Hepatocyte (in vitro differentiated cells): ENCODE results near the gene IKZF2.

ENCODE experiments used
- EZH2 ChIP-seq: fragments of 200-600 bp; sonication (generic); IDR thresholded peaks from 2 replicates; pipeline ENCODE4 v1.6.1; 2016; ENCODE audit warnings: antibody characterized with exemption, mild to moderate bottlenecking, borderline replicate concordance
- EZH2phosphoT487 ChIP-seq: fragments of 200-600 bp; sonication (generic); IDR thresholded peaks from one replicate; pipeline ENCODE4 v1.6.1; 2018; ENCODE audit warnings: antibody characterized with exemption, mild to moderate bottlenecking, low read depth, moderate library complexity; ENCODE audit not compliant: unreplicated experiment, severe bottlenecking
- TF ChIP-seq, protein P1 (sequence below): fragments of 200-600 bp; sonication (generic); IDR thresholded peaks from 2 replicates; pipeline ENCODE4 v1.5.1; 2016; ENCODE audit warnings: antibody characterized with exemption, mild to moderate bottlenecking; ENCODE audit not compliant: poor library complexity

DNA sequence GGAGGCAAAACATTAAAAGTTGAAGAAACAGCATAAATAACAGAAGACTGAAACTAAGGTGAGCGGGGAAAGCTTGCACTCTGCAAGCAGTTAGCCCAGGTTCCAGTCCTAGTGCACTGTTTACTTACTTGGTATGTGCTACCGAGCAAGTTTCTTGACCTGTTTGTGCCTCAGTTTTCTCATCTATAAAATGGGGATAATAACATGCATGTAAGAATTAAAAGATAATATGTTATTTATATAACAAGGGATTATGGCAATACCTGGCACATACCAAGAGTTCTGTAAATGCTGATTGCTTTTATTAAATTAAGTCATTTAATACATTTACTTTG lies 37.1 kb upstream of the IKZF2 start:
- TF ChIP-seq, protein P1, sequence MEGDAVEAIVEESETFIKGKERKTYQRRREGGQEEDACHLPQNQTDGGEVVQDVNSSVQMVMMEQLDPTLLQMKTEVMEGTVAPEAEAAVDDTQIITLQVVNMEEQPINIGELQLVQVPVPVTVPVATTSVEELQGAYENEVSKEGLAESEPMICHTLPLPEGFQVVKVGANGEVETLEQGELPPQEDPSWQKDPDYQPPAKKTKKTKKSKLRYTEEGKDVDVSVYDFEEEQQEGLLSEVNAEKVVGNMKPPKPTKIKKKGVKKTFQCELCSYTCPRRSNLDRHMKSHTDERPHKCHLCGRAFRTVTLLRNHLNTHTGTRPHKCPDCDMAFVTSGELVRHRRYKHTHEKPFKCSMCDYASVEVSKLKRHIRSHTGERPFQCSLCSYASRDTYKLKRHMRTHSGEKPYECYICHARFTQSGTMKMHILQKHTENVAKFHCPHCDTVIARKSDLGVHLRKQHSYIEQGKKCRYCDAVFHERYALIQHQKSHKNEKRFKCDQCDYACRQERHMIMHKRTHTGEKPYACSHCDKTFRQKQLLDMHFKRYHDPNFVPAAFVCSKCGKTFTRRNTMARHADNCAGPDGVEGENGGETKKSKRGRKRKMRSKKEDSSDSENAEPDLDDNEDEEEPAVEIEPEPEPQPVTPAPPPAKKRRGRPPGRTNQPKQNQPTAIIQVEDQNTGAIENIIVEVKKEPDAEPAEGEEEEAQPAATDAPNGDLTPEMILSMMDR, result no peak
- TF ChIP-seq EZH2phosphoT487, result no peak
- TF ChIP-seq EZH2, result no peak
